ENCODE results near the gene TMEM217. TPM values are rescaled to one million over a fixed set of nuclear protein-coding genes. Genes with fewer than 3 reads are reported as not detected.

TMEM217 gene
- total RNA-seq, 1 donor from 2014 or later, result 0.26 TPM

GRCh38 chr6:37162740-37163139 is 95.2 kb downstream of the TMEM217 start:
- Histone ChIP-seq H3K36me3 (ENCODE audit: control insufficient read depth, insufficient read depth, low read length) (no peaks in the 10 kb centered on the region), H3K27me3 (ENCODE audit: control insufficient read depth, insufficient read depth, low read length) (no peaks in the 10 kb centered on the region), H3K4me3 (ENCODE audit: low read depth, low read length) (no peak overlapping the region)
- no peak for TF ChIP-seq CTCF (IDR thresholded peaks at IDR 0.05; ENCODE audit: insufficient read depth, low read length, severe bottlenecking)
- FAIRE-seq (no peak), DNase-seq (ENCODE audit: low read depth) (no peak)

Other genes with a start within 250 kb of the TMEM217 start
- 29.2 and 35.3 TPM in 2 replicates for gene PIM1, start 88.0 kb downstream of the TMEM217 start, total RNA-seq
- gene TBC1D22B, start 372 bp downstream of the TMEM217 start, total RNA-seq, result 4.7 and 6.7 TPM in 2 replicates
- 20.8 and 29.2 TPM in 2 replicates for gene RNF8, start 95.8 kb upstream of the TMEM217 start, total RNA-seq
- gene CMTR1, start 175.1 kb upstream of the TMEM217 start, total RNA-seq, result 15.8 and 22.1 TPM in 2 replicates
- 26.0 and 29.7 TPM in 2 replicates for gene CCDC167, start 241.7 kb upstream of the TMEM217 start, total RNA-seq

Data from bronchial epithelial cell (primary cell).